GM19395 (cell line): ENCODE measurements around the gene ESCO1.

Experiments
- ATAC-seq: cut with Tn5 transposase; IDR thresholded peaks from one replicate; pipeline ENCODE4 v1.9.1; 2021; ENCODE audit warnings: mild to moderate bottlenecking, moderate library complexity; ENCODE audit not compliant: unreplicated experiment

The ESCO1 gene

GRCh38 chr18:21489919-21490495 is 110.5 kb downstream of the ESCO1 start:
- ATAC-seq, result no peak

- ATAC-seq, result peak; percentile 55
These were observed 111.3 kb downstream of the ESCO1 start for GRCh38 chr18:21489119-21489750.

GRCh38 chr18:21486905-21487437 is 113.5 kb downstream of the ESCO1 start:
- ATAC-seq, result no peak

- no peak for ATAC-seq
These were observed 115.5 kb downstream of the ESCO1 start for GRCh38 chr18:21484851-21485636.

GRCh38 chr18:21483051-21483450 is 117.5 kb downstream of the ESCO1 start:
- ATAC-seq, result no peak

- no peak for ATAC-seq
These were observed 118.8 kb downstream of the ESCO1 start for GRCh38 chr18:21481739-21482138.

- no peak for ATAC-seq
These were observed 120.8 kb downstream of the ESCO1 start for GRCh38 chr18:21479721-21480120.
